Progenitor cell of endocrine pancreas (in vitro differentiated cells): ENCODE data around the gene ALG1L2. TPM values are rescaled to one million over a fixed set of nuclear protein-coding genes. Genes with fewer than 3 reads are reported as not detected.
"Not testable (repeated sequence)": the region's sequence is repeated elsewhere in the genome, so short reads cannot be mapped to it uniquely, and the experiment has no call there.

ENCODE experiments used
- DNase-seq: peaks from one replicate; pipeline ENCODE4 v3.0.0; 2021; ENCODE audit warnings: low spot score; ENCODE audit not compliant: unreplicated experiment
- H3K27ac Mint-ChIP-seq: 2 replicates; pipeline ENCODE4 v1.8.0; 2021; ENCODE audit warnings: mild to moderate bottlenecking, moderate library complexity, mixed read lengths
- H3K27me3 Mint-ChIP-seq: 2 replicates; pipeline ENCODE4 v1.8.0; 2021; ENCODE audit warnings: mixed read lengths
- H3K36me3 Mint-ChIP-seq: 2 replicates; pipeline ENCODE4 v1.8.0; 2022; ENCODE audit warnings: mixed read lengths; ENCODE audit not compliant: insufficient read depth
- H3K4me1 Mint-ChIP-seq: 2 replicates; pipeline ENCODE4 v1.8.0; 2021; ENCODE audit warnings: low read depth, mixed read lengths
- H3K4me3 Mint-ChIP-seq: 2 replicates; pipeline ENCODE4 v1.8.0; 2021; ENCODE audit warnings: low read depth, mild to moderate bottlenecking, moderate library complexity, mixed read lengths
- H3K9me3 Mint-ChIP-seq: 2 replicates; pipeline ENCODE4 v1.8.0; 2021; ENCODE audit warnings: low read depth, mixed read lengths
- total RNA-seq: library from RNA; stranded (reverse); gene quantifications from 2 replicates; pipeline ENCODE4 v1.2.1, GENCODE V29; 2021
- TF ChIP-seq, protein P1 (sequence below): fragments of 200-600 bp; sonication (generic); IDR thresholded peaks from one replicate; pipeline ENCODE4 v1.5.0; 2021; ENCODE audit warnings: antibody characterized with exemption, mild to moderate bottlenecking; ENCODE audit not compliant: unreplicated experiment

ALG1L2 gene
- total RNA-seq, 1 donor from 2014 or later = 3.9 TPM

DNA sequence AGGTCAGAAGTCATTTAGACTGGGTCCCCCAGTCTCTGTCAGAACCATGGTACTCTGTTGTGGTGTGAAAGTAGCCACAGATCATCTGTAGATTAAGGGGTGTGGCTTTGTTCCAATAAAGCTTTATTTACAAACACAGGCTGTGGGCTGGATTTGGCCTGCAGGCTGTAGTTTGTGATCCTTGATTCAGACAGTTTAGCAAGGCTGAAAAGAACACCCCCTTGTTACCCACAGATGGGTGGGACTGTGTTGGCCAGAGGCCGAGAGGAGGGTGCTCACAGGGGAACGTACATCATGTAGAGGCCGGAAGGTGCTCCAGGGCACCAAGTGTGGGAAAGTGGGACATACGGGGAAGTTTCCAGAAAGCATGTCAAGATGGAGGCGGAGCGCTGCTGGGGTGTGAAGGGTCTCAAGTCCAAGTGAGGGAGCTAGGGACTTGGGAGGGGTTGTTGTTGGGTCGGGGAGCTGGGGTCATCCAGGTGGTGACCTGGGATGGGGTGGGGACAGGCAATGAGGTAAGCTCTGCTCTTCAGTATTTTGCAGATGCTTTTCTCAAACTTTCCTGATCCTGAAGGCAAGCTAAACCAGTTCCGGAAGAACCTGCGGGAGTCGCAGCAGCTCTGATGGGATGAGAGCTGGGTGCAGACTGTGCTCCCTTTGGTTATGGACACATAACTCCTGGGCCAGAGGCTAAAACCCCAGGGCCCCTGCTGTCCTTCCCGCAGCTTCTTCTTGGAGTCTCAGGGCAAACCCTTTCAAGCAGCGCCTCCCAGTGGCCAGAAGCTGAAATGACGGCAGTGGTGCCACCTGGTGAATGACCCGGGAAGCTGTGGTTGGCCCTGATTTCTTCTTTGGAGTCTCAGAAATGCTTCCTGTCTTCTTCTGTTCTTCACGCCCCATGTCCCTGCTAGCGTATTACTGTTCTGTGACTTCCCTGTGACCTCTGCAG is 16.3 kb downstream of the ALG1L2 start:
- H3K27ac Mint-ChIP-seq, H3K4me1 Mint-ChIP-seq, H3K4me3 Mint-ChIP-seq: not testable (repeated sequence)

DNA sequence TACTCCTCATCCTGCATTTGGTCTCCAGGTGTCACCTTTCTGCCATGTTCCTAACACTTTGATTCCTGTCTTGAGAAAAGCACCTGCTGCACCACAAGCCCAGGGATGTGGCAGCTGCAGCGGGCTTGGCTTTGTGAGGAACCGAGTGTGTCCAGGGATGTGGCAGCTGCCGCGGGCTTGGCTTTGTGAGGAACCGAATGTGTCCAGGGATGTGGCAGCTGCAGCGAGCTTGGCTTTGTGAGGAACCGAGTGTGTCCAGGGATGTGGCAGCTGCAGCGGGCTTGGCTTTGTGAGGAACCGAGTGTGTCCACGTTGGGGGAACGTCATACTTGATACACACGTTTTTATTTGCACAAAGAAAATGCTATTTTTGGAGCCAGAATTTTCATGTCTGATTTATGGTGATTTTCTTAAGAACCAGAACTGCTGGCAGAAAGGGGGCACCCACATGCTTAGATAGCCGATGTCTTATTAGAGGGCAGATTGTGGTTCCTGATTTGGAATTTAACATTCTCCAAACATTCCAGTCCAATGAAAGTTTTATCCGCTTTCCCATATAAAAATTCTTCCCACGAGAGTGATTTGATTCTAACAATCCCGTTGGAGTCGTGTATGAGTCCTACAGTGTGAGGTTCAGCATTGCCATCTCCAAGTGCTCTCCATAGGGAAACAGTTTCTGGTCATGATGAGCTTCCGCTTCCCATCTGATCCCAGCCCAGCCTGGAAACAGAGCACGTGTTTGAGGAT is 17.2 kb downstream of the ALG1L2 start:
- H3K27me3 Mint-ChIP-seq, H3K9me3 Mint-ChIP-seq, H3K36me3 Mint-ChIP-seq, H3K27ac Mint-ChIP-seq, H3K4me3 Mint-ChIP-seq, DNase-seq, H3K4me1 Mint-ChIP-seq: not testable (repeated sequence)

More for the DNA sequence above, 16.3 kb downstream of the ALG1L2 start:
- not testable (repeated sequence) for H3K9me3 Mint-ChIP-seq, H3K27me3 Mint-ChIP-seq, H3K36me3 Mint-ChIP-seq
- peak; percentile 33 for DNase-seq
- TF ChIP-seq, protein P1, sequence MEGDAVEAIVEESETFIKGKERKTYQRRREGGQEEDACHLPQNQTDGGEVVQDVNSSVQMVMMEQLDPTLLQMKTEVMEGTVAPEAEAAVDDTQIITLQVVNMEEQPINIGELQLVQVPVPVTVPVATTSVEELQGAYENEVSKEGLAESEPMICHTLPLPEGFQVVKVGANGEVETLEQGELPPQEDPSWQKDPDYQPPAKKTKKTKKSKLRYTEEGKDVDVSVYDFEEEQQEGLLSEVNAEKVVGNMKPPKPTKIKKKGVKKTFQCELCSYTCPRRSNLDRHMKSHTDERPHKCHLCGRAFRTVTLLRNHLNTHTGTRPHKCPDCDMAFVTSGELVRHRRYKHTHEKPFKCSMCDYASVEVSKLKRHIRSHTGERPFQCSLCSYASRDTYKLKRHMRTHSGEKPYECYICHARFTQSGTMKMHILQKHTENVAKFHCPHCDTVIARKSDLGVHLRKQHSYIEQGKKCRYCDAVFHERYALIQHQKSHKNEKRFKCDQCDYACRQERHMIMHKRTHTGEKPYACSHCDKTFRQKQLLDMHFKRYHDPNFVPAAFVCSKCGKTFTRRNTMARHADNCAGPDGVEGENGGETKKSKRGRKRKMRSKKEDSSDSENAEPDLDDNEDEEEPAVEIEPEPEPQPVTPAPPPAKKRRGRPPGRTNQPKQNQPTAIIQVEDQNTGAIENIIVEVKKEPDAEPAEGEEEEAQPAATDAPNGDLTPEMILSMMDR = peak; percentile 59

DNA sequence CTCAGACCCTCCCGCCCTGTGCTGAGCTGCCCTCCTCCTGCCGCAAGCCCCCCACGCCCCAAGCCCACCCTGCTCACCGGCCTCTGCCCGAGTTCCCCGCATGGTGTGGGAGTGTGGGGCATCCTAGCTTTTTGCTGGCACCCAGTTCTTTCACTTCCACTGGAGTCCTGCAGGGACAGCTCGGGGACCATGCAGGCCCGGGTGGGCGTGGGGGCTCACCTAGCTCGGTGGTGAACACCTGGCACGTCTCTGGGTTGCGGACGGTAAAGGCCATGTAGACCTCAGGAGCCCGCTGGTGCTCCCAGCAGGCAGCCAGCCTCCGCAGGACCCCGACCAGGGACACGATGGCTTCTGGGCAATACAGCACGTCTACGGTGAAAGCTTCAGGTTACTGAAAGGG is 20.9 kb downstream of the ALG1L2 start:
- H3K4me1 Mint-ChIP-seq, H3K27me3 Mint-ChIP-seq, DNase-seq, H3K27ac Mint-ChIP-seq, H3K36me3 Mint-ChIP-seq, H3K9me3 Mint-ChIP-seq, H3K4me3 Mint-ChIP-seq: not testable (repeated sequence)

- H3K4me3 Mint-ChIP-seq, H3K27ac Mint-ChIP-seq, H3K27me3 Mint-ChIP-seq, H3K36me3 Mint-ChIP-seq, H3K4me1 Mint-ChIP-seq, H3K9me3 Mint-ChIP-seq, DNase-seq: not testable (repeated sequence)
Observed at GRCh38 chr3:130104191-130104590, 22.6 kb downstream of the ALG1L2 start.

DNA sequence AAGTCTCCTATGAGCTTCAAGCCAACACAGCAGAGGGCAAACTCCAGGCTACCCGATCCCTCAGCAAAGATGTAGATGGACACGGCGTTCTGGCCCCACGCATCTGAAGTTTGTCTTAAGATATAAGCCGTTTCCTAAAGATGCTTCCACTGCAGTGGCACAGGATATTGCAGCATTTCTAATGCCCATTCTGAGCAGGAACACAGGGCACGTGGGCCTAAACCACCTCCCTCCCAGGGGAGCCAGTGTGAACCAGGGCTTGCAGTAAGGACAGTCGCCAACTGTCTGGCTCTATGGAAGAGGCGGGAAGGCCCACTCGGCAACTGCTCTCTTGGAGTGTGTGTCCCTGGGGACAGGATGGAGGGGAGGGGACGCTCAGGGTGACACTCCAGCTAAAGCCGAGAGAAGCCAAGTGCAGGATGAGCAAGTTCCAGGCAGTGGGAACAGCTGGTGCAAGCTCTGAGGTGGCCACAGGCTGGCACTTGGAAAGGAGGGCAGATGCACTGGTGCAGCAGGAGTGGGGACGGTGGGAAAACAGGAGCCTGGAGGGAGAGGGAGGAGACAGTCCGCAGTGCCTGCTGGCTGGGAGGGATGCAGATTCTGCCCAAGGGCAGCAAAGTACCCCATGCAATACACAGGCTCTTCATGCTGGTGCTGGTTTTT is 25.8 kb downstream of the ALG1L2 start:
- H3K4me1 Mint-ChIP-seq, DNase-seq, H3K9me3 Mint-ChIP-seq, H3K27ac Mint-ChIP-seq, H3K4me3 Mint-ChIP-seq, H3K27me3 Mint-ChIP-seq, H3K36me3 Mint-ChIP-seq: not testable (repeated sequence)

- not testable (repeated sequence) for H3K9me3 Mint-ChIP-seq, H3K27ac Mint-ChIP-seq, H3K27me3 Mint-ChIP-seq, DNase-seq, H3K4me3 Mint-ChIP-seq, H3K36me3 Mint-ChIP-seq
- peaks cover 12% of the 10 kb centered on the region for H3K4me1 Mint-ChIP-seq
Observed at GRCh38 chr3:130108836-130109585, 27.4 kb downstream of the ALG1L2 start.

- H3K9me3 Mint-ChIP-seq, DNase-seq, H3K36me3 Mint-ChIP-seq, H3K27me3 Mint-ChIP-seq: not testable (repeated sequence)
- peak overlapping the region; percentile 98 for H3K27ac Mint-ChIP-seq
- H3K4me3 Mint-ChIP-seq = peak overlapping the region; percentile 96
- peaks cover 12% of the 10 kb centered on the region for H3K4me1 Mint-ChIP-seq
Observed at GRCh38 chr3:130110386-130111169, 28.9 kb downstream of the ALG1L2 start.
